SU-DHL-6 (cell line): ENCODE data around the gene SRGAP1.

Experiments used
- EZH2phosphoT487 ChIP-seq: fragments of 200-600 bp; sonication (generic), shearing (Covaris generic); conservative IDR thresholded peaks from 2 replicates; pipeline ENCODE4 v1.6.1; 2018; ENCODE audit warnings: mild to moderate bottlenecking, antibody characterized with exemption, low read length, moderate library complexity, mixed read lengths
- TF ChIP-seq, protein P1 (sequence below): fragments of 200-600 bp; sonication (generic); IDR thresholded peaks from one replicate; pipeline ENCODE4 v1.5.1; 2017; ENCODE audit warnings: antibody characterized with exemption, mild to moderate bottlenecking, low read length, moderate library complexity; ENCODE audit not compliant: insufficient read depth, poor library complexity, severe bottlenecking

DNA sequence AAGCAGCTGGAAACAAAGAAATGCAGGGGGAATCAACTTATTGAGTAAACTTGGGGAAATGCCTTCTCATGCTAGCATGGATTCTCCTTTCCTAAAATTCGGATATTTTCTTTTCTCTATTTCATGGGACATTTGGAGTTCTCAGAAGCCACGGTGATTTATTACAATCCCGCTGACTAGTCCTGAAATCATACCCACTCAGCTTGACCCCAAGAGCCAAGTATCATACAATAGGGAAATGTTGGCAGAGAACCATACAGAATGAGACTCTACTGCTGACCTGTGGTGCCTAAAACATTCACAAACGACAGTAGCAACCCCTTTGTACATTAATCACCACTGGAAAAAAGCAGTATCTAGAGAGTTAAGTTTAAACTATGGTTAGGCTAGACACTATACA lies 265.2 kb downstream of the SRGAP1 start:
- TF ChIP-seq, protein P1, sequence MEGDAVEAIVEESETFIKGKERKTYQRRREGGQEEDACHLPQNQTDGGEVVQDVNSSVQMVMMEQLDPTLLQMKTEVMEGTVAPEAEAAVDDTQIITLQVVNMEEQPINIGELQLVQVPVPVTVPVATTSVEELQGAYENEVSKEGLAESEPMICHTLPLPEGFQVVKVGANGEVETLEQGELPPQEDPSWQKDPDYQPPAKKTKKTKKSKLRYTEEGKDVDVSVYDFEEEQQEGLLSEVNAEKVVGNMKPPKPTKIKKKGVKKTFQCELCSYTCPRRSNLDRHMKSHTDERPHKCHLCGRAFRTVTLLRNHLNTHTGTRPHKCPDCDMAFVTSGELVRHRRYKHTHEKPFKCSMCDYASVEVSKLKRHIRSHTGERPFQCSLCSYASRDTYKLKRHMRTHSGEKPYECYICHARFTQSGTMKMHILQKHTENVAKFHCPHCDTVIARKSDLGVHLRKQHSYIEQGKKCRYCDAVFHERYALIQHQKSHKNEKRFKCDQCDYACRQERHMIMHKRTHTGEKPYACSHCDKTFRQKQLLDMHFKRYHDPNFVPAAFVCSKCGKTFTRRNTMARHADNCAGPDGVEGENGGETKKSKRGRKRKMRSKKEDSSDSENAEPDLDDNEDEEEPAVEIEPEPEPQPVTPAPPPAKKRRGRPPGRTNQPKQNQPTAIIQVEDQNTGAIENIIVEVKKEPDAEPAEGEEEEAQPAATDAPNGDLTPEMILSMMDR: no peak
- TF ChIP-seq EZH2phosphoT487: no peak
